C4-2B (cell line): ENCODE data around the gene ENDOV.

Source experiments
- H3K27ac ChIP-seq: fragments of 450-650 bp; 2 replicates; pipeline ENCODE4 v1.5.1; 2017
- ZFX ChIP-seq: fragments of 450-650 bp; IDR thresholded peaks from 2 replicates; pipeline ENCODE4 v1.6.1; 2017
- TF ChIP-seq, protein P1 (sequence below): fragments of 450-650 bp; conservative IDR thresholded peaks from 2 replicates; pipeline ENCODE4 v1.5.1; 2017; ENCODE audit warnings: mild to moderate bottlenecking

The ENDOV gene

DNA sequence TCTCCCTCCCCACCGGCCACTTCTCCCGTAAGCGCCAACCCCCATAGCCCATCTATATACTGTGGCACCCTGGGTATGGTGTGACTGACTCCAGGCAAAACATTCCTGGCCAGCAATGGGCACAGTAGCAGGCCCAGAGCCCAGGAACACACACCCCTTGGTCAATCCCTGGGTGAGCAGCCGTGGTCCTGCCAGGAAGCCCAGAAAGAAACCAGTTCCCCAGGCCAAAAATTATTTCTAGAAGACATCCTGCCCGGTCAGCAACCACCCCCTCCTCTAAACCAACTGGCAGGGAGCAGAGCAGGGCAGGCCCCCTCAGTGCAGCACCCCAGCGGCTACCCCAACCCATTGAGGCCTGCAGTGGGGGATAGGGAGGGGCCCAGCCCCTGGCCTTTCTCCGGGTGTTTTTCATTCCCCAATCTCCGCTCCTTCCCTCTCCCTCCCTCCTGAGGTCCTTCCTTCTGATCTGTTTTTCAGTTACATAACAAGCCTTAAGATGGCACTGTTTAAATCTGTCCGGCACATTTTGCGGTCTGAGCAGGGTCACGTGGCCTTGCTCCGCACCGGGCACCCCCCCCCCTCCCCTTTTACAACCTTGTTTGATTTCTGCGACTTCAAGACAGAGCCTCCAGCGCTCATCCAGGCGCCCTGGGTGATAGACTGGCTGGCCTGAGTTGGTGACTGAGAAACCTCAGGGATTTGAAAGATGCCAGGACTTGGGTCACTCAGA is 59.4 kb downstream of the ENDOV start:
- H3K27ac ChIP-seq: no peak overlapping the region
- TF ChIP-seq, protein P1, sequence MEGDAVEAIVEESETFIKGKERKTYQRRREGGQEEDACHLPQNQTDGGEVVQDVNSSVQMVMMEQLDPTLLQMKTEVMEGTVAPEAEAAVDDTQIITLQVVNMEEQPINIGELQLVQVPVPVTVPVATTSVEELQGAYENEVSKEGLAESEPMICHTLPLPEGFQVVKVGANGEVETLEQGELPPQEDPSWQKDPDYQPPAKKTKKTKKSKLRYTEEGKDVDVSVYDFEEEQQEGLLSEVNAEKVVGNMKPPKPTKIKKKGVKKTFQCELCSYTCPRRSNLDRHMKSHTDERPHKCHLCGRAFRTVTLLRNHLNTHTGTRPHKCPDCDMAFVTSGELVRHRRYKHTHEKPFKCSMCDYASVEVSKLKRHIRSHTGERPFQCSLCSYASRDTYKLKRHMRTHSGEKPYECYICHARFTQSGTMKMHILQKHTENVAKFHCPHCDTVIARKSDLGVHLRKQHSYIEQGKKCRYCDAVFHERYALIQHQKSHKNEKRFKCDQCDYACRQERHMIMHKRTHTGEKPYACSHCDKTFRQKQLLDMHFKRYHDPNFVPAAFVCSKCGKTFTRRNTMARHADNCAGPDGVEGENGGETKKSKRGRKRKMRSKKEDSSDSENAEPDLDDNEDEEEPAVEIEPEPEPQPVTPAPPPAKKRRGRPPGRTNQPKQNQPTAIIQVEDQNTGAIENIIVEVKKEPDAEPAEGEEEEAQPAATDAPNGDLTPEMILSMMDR: peak; percentile 33; the same call in 1 of the 2 replicates
- no peak for TF ChIP-seq ZFX

DNA sequence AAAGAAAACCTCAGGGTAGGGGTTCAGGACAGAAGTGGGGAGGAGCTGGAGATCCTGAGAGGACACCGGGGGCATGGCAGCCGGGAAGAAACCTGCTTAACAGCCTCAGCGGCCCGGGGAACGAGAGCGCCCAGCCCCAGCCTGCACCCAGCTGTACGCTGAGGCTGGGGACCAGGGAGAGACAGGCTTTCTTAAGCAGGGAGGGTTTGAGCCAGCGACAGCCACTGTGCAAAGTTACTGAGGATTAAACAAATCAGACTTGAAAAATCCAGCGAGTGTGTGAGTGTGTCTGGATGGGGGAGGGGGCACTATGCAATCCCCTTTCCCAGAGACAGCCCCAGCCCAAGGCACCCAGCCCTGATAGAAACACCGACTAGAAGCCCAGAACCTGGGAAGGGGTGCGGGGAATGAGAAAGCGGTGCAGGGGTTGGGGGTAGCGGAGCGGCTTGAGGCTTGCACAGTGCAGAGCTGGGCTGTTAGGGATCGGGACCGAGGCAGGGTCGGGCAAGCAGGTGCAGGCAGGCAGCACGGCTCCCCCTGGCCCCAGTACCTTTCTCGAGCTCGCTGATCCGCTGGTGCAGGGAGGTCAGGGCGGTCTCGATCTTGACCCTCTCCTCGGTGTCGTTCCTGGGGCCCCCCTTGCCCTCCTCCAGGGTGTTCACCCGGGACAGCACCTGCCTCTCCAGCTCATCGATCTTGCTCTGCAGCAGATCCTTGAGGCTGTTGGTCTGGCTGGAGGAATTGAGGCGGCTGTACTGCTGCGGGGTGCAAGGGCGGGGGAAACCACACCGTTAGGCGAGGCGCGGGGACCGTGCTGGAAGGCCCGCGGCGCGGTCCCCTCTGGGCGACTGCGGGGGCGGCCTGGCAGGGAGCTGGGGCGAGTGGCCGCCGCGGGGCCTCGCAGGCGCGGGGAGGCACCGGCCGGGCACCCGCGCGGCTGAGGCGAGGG is 60.3 kb downstream of the ENDOV start:
- H3K27ac ChIP-seq: no peak overlapping the region
- no peak for TF ChIP-seq ZFX
- TF ChIP-seq, protein P1: no peak; the same call in 1 of the 2 replicates

DNA sequence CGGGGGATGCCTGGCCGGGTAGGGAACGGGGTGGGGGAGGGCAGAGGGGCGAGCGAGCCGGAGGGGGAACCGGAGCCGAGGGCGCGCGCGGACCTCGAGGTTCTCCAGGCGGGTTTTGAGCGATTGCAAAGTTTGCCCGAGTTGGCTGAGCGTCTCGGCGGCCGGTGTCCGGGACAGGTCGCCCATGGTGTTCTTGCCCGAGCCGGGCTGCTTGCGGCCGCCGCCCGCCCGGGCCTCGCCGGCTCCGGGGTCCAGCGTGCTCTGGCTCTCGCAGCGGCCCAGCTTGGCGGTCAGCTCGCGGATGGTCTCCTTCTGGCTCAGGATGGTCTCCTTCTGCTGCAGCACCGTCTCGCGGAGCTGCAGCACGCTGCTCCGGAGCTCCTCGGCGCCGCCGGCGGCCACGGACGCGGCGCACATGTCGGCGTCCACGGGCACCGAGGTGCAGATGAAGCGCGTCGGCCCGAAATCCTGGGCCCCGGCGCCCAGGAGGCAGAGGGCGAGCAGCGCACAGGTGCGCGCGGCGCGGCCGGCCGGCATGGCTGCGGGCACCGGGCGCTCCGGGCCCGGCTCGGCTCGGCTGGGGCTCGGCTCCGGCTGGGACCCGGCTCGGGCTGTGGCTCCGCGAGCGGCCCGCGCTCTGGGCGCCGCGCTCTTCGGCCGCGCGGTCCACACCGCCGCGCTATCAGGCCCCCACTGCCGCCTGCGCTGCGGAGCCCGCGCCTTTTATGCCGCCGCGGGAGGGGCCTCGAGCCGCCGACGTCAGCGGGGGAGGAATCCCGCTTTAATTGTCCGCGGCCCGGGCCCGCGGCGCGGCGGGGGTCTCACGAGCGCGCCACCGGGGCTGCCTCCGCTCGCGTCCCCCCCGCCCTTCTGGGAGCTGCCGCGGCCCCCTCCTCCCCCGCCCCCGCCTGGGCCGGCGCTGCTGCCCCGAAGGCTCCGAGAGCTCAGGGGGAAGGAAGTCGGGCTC is 61.2 kb downstream of the ENDOV start, which contains the start of gene NPTX1:
NPTX1 (minus strand) TSS at position 698 of the 967 bp plus-strand sequence; CDS start at position 537, 161 bp downstream.
- TF ChIP-seq, protein P1: no peak
- no peak for TF ChIP-seq ZFX
- no peak within 1 kb of the TSS for H3K27ac ChIP-seq

DNA sequence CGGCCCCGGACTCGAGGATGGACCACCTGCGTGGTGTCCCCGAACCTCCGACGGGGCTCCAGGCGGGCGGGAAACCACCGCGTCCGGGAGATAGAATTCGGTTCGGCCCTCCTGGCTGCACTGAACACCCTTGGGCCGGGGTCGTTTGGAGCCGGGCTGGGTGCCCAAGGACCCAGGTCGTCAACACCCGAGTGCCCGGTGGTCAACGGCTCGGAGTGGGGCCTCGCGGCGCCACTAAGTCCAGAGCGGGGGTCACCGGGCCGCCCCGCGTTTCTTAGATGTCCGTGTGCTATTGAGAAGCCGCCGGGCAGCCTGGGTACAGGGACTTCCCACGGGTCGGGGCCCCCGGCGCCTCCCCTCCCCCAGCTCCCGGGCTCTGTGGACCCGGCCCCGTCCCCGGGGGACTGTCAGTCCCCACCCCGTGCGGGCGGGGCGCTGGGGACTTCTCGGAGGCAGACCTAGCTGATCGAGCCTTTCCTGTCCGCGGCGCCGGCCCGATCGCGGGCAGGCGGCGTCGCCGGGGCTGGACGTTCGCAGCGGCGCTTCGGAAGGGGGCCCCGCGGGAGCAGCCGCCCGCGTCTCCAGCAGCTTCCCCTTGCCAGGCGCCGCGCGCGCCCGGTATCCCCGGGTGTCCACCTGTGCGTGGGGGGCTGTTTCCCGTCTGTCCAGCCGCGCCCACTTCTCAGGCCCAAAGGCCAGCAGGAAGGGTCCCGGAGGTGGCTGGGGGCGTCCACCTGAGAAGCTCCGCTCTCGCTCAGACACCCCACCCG is 62.1 kb downstream of the ENDOV start:
- no peak overlapping the region for H3K27ac ChIP-seq
- TF ChIP-seq ZFX: no peak
- TF ChIP-seq, protein P1: no peak

DNA sequence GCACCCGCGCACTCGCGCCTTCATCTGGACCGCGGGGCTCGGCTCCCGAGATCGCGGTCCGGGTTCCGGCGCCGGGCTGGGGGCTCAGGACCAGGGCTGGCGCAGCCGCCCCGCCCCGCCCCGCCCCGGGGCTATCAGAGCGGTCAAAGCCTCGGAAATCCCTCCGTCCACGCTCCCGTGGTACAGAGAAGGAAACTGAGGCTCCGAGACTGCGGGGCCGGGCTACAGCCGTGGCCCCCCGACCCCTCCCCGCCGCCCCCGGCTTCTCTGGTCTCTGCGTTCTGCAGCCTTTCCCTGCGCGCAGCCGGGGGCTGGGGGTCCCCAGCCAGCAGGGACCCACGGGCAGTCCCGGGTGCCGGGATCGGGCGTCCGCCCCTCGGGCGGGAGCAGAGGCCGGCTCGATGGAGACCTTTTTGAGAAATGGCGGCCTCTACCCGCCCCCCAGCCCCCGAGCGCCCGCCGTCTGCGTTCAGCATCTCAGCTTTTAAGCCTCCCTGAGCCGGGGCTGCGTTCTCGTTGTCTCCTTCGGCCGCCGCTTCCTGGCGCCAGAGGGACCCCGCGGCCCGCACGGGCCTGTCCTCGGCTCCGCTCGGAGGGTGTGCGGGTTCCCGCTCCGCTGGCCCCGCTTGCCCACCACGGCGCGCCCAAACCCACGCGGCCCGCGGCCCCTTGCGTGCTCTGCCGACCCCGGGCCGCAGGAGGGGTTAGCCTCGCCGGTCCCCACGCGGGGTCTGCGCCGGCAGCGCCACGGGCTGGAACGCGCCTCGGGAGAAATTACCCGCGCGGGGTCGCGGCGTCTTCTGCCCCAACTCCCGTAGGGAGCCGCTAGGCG is 62.9 kb downstream of the ENDOV start:
- H3K27ac ChIP-seq: no peak overlapping the region
- no peak for TF ChIP-seq ZFX
- TF ChIP-seq, protein P1: no peak; the same call in 1 of the 2 replicates
